H1 (cell line): ENCODE measurements around the gene PTPRG. TPM values are rescaled to one million over a fixed set of nuclear protein-coding genes. Genes with fewer than 3 reads are reported as not detected.

Experiments used
- HDAC6 ChIP-seq: IDR thresholded peaks from one replicate; pipeline ENCODE4 v1.7.1; 2012; ENCODE audit warnings: low read depth, mild to moderate bottlenecking, inconsistent platforms, low read length, moderate library complexity
- TAF1 ChIP-seq: IDR thresholded peaks from 2 replicates; pipeline ENCODE4 v1.6.1; 2011; ENCODE audit warnings: mild to moderate bottlenecking, low read depth, low read length
- polyA plus RNA-seq, 7 experiments: library from polyadenylated mRNA; depleted of rRNA in 3 of 7; stranded (reverse) in 5 of 7; unstranded in 2 of 7; fragments of >200 nt in 5 of 7; fragments of 200-250 nt in 2 of 7; gene quantifications; 1 replicate in 5 of 7; 2 replicates in 1 of 7; 4 replicates in 1 of 7; pipeline versions ENCODE4 v1.2.1 to v1.2.3, GENCODE V29; 2011 to 2013; ENCODE audit warnings: missing spikeins in 2 of 7, mixed read lengths in 2 of 7
- total RNA-seq: library from RNA; stranded (reverse); fragmentation: NEBNext Ultra II Directional; extraction: Animal tissue kit (Norgen Biotek cat#: 25700); gene quantifications from 2 replicates; pipeline ENCODE4 v1.2.1, GENCODE V29; 2021
- TF ChIP-seq, protein P1 (sequence below): fragments of 300-600 bp; sonication (generic); IDR thresholded peaks from 2 replicates; pipeline ENCODE4 v1.7.1; 2012; ENCODE audit warnings: low read length, moderate library complexity, mild to moderate bottlenecking, inconsistent platforms; ENCODE audit not compliant: insufficient replicate concordance

The PTPRG gene
- total and polyA plus RNA-seq, 2 of the 8 experiments (the other 6 are each of a cell fraction or from before 2014, with no cell fraction given), result 23.3 to 96.2 TPM

DNA sequence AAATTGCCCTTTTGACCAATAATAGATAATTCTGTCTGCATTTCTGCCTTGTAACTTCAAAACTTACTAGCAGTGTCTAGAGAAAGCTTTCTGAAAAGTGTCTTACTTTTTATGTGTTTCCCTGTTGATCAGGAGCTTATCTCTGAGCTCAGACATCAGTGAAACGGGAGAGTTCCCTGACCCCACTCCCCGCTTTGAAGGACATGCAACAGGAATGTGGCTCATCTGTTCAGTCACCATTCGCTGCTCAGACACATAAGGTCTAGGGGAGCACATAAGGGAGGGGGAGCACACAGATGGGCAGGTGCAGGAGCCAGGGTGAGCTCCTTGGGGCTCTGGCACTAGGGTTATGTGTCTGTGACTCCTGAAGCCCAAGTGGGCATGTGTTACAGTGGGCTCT lies 607.0 kb downstream of the PTPRG start (continued):
- TF ChIP-seq, protein P1, sequence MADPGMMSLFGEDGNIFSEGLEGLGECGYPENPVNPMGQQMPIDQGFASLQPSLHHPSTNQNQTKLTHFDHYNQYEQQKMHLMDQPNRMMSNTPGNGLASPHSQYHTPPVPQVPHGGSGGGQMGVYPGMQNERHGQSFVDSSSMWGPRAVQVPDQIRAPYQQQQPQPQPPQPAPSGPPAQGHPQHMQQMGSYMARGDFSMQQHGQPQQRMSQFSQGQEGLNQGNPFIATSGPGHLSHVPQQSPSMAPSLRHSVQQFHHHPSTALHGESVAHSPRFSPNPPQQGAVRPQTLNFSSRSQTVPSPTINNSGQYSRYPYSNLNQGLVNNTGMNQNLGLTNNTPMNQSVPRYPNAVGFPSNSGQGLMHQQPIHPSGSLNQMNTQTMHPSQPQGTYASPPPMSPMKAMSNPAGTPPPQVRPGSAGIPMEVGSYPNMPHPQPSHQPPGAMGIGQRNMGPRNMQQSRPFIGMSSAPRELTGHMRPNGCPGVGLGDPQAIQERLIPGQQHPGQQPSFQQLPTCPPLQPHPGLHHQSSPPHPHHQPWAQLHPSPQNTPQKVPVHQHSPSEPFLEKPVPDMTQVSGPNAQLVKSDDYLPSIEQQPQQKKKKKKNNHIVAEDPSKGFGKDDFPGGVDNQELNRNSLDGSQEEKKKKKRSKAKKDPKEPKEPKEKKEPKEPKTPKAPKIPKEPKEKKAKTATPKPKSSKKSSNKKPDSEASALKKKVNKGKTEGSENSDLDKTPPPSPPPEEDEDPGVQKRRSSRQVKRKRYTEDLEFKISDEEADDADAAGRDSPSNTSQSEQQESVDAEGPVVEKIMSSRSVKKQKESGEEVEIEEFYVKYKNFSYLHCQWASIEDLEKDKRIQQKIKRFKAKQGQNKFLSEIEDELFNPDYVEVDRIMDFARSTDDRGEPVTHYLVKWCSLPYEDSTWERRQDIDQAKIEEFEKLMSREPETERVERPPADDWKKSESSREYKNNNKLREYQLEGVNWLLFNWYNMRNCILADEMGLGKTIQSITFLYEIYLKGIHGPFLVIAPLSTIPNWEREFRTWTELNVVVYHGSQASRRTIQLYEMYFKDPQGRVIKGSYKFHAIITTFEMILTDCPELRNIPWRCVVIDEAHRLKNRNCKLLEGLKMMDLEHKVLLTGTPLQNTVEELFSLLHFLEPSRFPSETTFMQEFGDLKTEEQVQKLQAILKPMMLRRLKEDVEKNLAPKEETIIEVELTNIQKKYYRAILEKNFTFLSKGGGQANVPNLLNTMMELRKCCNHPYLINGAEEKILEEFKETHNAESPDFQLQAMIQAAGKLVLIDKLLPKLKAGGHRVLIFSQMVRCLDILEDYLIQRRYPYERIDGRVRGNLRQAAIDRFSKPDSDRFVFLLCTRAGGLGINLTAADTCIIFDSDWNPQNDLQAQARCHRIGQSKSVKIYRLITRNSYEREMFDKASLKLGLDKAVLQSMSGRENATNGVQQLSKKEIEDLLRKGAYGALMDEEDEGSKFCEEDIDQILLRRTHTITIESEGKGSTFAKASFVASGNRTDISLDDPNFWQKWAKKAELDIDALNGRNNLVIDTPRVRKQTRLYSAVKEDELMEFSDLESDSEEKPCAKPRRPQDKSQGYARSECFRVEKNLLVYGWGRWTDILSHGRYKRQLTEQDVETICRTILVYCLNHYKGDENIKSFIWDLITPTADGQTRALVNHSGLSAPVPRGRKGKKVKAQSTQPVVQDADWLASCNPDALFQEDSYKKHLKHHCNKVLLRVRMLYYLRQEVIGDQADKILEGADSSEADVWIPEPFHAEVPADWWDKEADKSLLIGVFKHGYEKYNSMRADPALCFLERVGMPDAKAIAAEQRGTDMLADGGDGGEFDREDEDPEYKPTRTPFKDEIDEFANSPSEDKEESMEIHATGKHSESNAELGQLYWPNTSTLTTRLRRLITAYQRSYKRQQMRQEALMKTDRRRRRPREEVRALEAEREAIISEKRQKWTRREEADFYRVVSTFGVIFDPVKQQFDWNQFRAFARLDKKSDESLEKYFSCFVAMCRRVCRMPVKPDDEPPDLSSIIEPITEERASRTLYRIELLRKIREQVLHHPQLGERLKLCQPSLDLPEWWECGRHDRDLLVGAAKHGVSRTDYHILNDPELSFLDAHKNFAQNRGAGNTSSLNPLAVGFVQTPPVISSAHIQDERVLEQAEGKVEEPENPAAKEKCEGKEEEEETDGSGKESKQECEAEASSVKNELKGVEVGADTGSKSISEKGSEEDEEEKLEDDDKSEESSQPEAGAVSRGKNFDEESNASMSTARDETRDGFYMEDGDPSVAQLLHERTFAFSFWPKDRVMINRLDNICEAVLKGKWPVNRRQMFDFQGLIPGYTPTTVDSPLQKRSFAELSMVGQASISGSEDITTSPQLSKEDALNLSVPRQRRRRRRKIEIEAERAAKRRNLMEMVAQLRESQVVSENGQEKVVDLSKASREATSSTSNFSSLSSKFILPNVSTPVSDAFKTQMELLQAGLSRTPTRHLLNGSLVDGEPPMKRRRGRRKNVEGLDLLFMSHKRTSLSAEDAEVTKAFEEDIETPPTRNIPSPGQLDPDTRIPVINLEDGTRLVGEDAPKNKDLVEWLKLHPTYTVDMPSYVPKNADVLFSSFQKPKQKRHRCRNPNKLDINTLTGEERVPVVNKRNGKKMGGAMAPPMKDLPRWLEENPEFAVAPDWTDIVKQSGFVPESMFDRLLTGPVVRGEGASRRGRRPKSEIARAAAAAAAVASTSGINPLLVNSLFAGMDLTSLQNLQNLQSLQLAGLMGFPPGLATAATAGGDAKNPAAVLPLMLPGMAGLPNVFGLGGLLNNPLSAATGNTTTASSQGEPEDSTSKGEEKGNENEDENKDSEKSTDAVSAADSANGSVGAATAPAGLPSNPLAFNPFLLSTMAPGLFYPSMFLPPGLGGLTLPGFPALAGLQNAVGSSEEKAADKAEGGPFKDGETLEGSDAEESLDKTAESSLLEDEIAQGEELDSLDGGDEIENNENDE, result no peak
- TF ChIP-seq HDAC6, result no peak
- TF ChIP-seq TAF1, result no peak
